ENCODE data around the gene TRPC4AP.

Gene TRPC4AP

GRCh38 chr20:34953960-34954359 lies 138.6 kb downstream of the TRPC4AP start:
- TF ChIP-seq CTCF (IDR thresholded peaks at IDR 0.05; ENCODE audit: insufficient read depth, low read length, missing control alignments), result no peak
- POLR2A ChIA-PET, result no interaction called here
- no peak overlapping the region for H3K4me3 ChIP-seq (ENCODE audit: low read depth, low read length)
- CTCF ChIA-PET, result interaction anchor here (12.9 kb wide), 1 partner anchor 82 kb away, joined by 245 read pairs; the partner anchor contains the start of genes ACSS2 and GGT7
- DNase-seq (ENCODE audit: low read depth, low spot score), result no peak

GRCh38 chr20:34952671-34953070 lies 139.9 kb downstream of the TRPC4AP start:
- no peak for DNase-seq (ENCODE audit: low read depth, low spot score)
- POLR2A ChIA-PET, result interaction anchor here (2.6 kb wide), 1 partner anchor 78 kb away, joined by 6 read pairs; no protein-coding TSS in a partner anchor
- H3K4me3 ChIP-seq (ENCODE audit: low read depth, low read length), result no peak overlapping the region
- CTCF ChIA-PET, result interaction anchor here (12.9 kb wide), 1 partner anchor 80 kb away, joined by 245 read pairs; the partner anchor contains the start of genes ACSS2 and GGT7
- no peak for TF ChIP-seq CTCF (IDR thresholded peaks at IDR 0.05; ENCODE audit: insufficient read depth, low read length, missing control alignments)
